ENCODE measurements around the gene LPCAT3.

DNA sequence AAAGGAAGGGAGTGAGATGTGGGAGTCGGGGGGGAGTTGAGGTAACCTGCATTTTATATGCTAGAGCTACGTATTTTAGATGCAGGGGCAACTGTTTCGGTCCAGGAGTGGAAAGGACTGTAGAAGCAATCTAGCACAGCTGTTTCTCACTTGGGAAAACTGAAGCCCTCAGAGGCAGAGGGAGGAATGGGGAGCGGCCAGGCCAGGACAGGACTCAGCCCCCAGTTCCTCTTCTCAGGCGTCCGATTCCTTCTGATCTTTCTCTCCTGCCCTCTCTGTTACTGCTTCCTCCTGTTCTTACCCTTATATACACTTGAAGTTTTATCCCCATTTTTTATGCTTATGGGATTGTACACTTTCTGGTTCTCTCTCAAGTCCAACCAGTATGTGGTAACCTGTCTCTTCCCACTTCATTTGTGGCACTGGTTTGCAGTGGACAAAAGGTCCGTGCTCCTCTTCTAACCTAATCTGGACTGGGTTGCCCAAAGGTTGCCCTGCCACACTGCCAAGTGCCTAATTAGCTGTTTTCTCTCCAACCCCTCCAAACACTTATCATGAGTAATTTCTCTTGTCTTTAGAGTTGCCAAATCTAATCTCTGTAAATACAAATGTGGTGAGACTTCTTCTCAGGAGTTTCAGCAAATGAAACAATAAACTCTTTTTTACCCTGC, 16.2 kb downstream of the LPCAT3 start:
- TF ChIP-seq HOXC10 (CRISPR knock-in tag; IDR thresholded peaks at IDR 0.05) (no peak), ZNF155 (tag by site-specific recombination; IDR thresholded peaks at IDR 0.05) (no peak), SALL2 (tag by site-specific recombination; IDR thresholded peaks at IDR 0.05; ENCODE audit: borderline replicate concordance) (no peak), SETDB1 (IDR thresholded peaks at IDR 0.05; ENCODE audit: insufficient read length, low read length) (no peak), REPIN1 (tag by site-specific recombination; IDR thresholded peaks at IDR 0.05; ENCODE audit: low read depth) (no peak), ZNF76 (tag by site-specific recombination; IDR thresholded peaks at IDR 0.05; ENCODE audit: borderline replicate concordance, low read depth) (no peak), ZBTB21 (tag by site-specific recombination; IDR thresholded peaks at IDR 0.05) (no peak), ZNF777 (tag by site-specific recombination; IDR thresholded peaks at IDR 0.05; ENCODE audit: borderline replicate concordance) (no peak)
- TF ChIP-seq, protein P1, sequence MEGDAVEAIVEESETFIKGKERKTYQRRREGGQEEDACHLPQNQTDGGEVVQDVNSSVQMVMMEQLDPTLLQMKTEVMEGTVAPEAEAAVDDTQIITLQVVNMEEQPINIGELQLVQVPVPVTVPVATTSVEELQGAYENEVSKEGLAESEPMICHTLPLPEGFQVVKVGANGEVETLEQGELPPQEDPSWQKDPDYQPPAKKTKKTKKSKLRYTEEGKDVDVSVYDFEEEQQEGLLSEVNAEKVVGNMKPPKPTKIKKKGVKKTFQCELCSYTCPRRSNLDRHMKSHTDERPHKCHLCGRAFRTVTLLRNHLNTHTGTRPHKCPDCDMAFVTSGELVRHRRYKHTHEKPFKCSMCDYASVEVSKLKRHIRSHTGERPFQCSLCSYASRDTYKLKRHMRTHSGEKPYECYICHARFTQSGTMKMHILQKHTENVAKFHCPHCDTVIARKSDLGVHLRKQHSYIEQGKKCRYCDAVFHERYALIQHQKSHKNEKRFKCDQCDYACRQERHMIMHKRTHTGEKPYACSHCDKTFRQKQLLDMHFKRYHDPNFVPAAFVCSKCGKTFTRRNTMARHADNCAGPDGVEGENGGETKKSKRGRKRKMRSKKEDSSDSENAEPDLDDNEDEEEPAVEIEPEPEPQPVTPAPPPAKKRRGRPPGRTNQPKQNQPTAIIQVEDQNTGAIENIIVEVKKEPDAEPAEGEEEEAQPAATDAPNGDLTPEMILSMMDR (tag by site-specific recombination; IDR thresholded peaks at IDR 0.05) = no peak
- TF ChIP-seq, protein P2, sequence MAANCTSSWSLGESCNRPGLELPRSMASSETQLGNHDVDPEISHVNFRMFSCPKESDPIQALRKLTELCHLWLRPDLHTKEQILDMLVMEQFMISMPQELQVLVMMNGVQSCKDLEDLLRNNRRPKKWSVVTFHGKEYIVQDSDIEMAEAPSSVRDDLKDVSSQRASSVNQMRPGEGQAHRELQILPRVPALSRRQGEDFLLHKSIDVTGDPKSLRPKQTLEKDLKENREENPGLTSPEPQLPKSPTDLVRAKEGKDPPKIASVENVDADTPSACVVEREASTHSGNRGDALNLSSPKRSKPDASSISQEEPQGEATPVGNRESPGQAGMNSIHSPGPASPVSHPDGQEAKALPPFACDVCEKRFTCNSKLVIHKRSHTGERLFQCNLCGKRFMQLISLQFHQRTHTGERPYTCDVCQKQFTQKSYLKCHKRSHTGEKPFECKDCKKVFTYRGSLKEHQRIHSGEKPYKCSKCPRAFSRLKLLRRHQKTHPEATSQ (tag by site-specific recombination; IDR thresholded peaks at IDR 0.05) = no peak

All from HEK293 (cell line).